ENCODE results near the gene ZDHHC14. TPM values are rescaled to one million over a fixed set of nuclear protein-coding genes. Genes with fewer than 3 reads are reported as not detected.

Gene ZDHHC14
- total RNA-seq, 3 donors from 2014 or later = 4.8 to 9.8 (median 8.5) TPM

GRCh38 chr6:157672726-157673412 lies 291.9 kb downstream of the ZDHHC14 start:
- Histone ChIP-seq H3K4me1 (peaks cover 3 to 5% of the 10 kb centered on the region in 2 donors), H3K27ac (no peak overlapping the region), H3K9me3 (no peaks in the 10 kb centered on the region), H3K4me3 (no peak overlapping the region), H3K27me3 (no peaks in the 10 kb centered on the region), H3K36me3 (no peaks in the 10 kb centered on the region)
- DNase-seq (ENCODE audit: low spot score in 2 of 2) = no peak
- intact Hi-C loops (cut with DNase I; ENCODE audit: low total_unique reads) = no loop called here
- TF ChIP-seq POLR2AphosphoS5 (IDR thresholded peaks at IDR 0.05) = no peak
- no peak for TF ChIP-seq POLR2A (IDR thresholded peaks at IDR 0.05)
- TF ChIP-seq, protein P1, sequence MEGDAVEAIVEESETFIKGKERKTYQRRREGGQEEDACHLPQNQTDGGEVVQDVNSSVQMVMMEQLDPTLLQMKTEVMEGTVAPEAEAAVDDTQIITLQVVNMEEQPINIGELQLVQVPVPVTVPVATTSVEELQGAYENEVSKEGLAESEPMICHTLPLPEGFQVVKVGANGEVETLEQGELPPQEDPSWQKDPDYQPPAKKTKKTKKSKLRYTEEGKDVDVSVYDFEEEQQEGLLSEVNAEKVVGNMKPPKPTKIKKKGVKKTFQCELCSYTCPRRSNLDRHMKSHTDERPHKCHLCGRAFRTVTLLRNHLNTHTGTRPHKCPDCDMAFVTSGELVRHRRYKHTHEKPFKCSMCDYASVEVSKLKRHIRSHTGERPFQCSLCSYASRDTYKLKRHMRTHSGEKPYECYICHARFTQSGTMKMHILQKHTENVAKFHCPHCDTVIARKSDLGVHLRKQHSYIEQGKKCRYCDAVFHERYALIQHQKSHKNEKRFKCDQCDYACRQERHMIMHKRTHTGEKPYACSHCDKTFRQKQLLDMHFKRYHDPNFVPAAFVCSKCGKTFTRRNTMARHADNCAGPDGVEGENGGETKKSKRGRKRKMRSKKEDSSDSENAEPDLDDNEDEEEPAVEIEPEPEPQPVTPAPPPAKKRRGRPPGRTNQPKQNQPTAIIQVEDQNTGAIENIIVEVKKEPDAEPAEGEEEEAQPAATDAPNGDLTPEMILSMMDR (IDR thresholded peaks at IDR 0.05) = no peak

GRCh38 chr6:157673596-157673995 lies 292.6 kb downstream of the ZDHHC14 start:
- H3K4me1 ChIP-seq = peaks cover 3 to 5% of the 10 kb centered on the region in 2 donors
- intact Hi-C loops (cut with DNase I; ENCODE audit: low total_unique reads) = no loop called here

DNA sequence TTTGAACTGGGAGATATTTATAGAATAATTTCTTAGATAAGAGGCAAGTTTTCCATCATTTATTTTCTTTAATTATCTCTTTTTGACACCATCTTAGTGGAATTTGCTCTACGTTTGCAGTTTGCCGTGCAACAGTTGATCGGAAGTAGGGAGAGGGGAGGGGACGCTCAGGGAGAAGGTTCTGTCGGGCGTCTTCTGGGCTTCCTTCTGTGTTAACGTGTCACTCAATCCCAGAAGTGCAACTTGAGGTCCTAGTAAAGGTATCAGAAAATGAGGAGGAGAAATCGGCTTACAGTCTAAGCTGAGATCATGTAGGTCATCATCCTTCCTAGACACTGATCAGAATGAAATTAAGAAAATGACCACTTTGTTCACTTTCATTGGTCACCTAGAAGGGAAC lies 293.1 kb downstream of the ZDHHC14 start:
- peaks cover 3 to 5% of the 10 kb centered on the region in 2 donors for H3K4me1 ChIP-seq
- no peaks in the 10 kb centered on the region for H3K36me3 ChIP-seq
- no peak overlapping the region for H3K4me3 ChIP-seq
- intact Hi-C loops (cut with DNase I; ENCODE audit: low total_unique reads) = no loop called here
- no peak for TF ChIP-seq POLR2A (IDR thresholded peaks at IDR 0.05)
- no peak for TF ChIP-seq POLR2AphosphoS5 (IDR thresholded peaks at IDR 0.05)
- TF ChIP-seq, protein P1 (IDR thresholded peaks at IDR 0.05) = no peak
- no peaks in the 10 kb centered on the region for H3K9me3 ChIP-seq
- DNase-seq (ENCODE audit: low spot score in 2 of 2) = no peak
- no peaks in the 10 kb centered on the region for H3K27me3 ChIP-seq
- no peak overlapping the region for H3K27ac ChIP-seq

More at GRCh38 chr6:157673596-157673995, 292.6 kb downstream of the ZDHHC14 start:
- no peak for DNase-seq (ENCODE audit: low spot score in 2 of 2)
- no peaks in the 10 kb centered on the region for H3K36me3 ChIP-seq
- no peaks in the 10 kb centered on the region for H3K9me3 ChIP-seq
- no peaks in the 10 kb centered on the region for H3K27me3 ChIP-seq
- no peak overlapping the region for H3K27ac ChIP-seq
- no peak overlapping the region for H3K4me3 ChIP-seq
- TF ChIP-seq, protein P1 (IDR thresholded peaks at IDR 0.05) = no peak

GRCh38 chr6:157675831-157676230 lies 294.8 kb downstream of the ZDHHC14 start:
- intact Hi-C loops (cut with DNase I; ENCODE audit: low total_unique reads) = no loop called here
- H3K4me3 ChIP-seq = no peak overlapping the region
- no peaks in the 10 kb centered on the region for H3K4me1 ChIP-seq
- H3K36me3 ChIP-seq = no peaks in the 10 kb centered on the region
- no peak overlapping the region for H3K27ac ChIP-seq
- DNase-seq (ENCODE audit: low spot score in 2 of 2) = no peak
- no peaks in the 10 kb centered on the region for H3K9me3 ChIP-seq
- H3K27me3 ChIP-seq = no peaks in the 10 kb centered on the region
- no peak for TF ChIP-seq POLR2A (IDR thresholded peaks at IDR 0.05)
- no peak for TF ChIP-seq POLR2AphosphoS5 (IDR thresholded peaks at IDR 0.05)
- TF ChIP-seq, protein P1 (IDR thresholded peaks at IDR 0.05) = no peak

GRCh38 chr6:157676241-157676640 lies 295.3 kb downstream of the ZDHHC14 start:
- no peak for DNase-seq (ENCODE audit: low spot score in 2 of 2)
- no peaks in the 10 kb centered on the region for H3K4me1 ChIP-seq
- intact Hi-C loops (cut with DNase I; ENCODE audit: low total_unique reads) = no loop called here
- H3K4me3 ChIP-seq = no peak overlapping the region
- TF ChIP-seq POLR2AphosphoS5 (IDR thresholded peaks at IDR 0.05) = no peak
- TF ChIP-seq POLR2A (IDR thresholded peaks at IDR 0.05) = no peak
- TF ChIP-seq, protein P1 (IDR thresholded peaks at IDR 0.05) = no peak
- H3K36me3 ChIP-seq = no peaks in the 10 kb centered on the region
- no peak overlapping the region for H3K27ac ChIP-seq
- H3K9me3 ChIP-seq = no peaks in the 10 kb centered on the region
- H3K27me3 ChIP-seq = no peaks in the 10 kb centered on the region
